Suprapubic skin (tissue), 4 donors: ENCODE data around the gene C10orf62. TPM values are rescaled to one million over a fixed set of nuclear protein-coding genes. Genes with fewer than 3 reads are reported as not detected.
A peak's percentile ranks its signal among the peaks of the same experiment; 100 is the strongest.
"Not testable (repeated sequence)": the region's sequence is repeated elsewhere in the genome, so short reads cannot be mapped to it uniquely, and the experiment has no call there.

Experiments used
- DNase-seq, 2 donors: peaks; one replicate each; pipeline ENCODE4 v3.0.0-alpha.2; 2019; ENCODE audit warnings: low spot score in 2 of 2
- H3K27ac ChIP-seq: fragments of 200-600 bp; sonication (generic); one replicate; pipeline ENCODE4 v1.5.1; 2019
- H3K27me3 ChIP-seq: fragments of 200-600 bp; sonication (generic); one replicate; pipeline ENCODE4 v1.5.1; 2019
- H3K36me3 ChIP-seq: fragments of 200-600 bp; sonication (generic); one replicate; pipeline ENCODE4 v1.5.1; 2019
- H3K4me1 ChIP-seq: fragments of 200-600 bp; sonication (generic); one replicate; pipeline ENCODE4 v1.5.1; 2019
- H3K4me3 ChIP-seq: fragments of 200-600 bp; sonication (generic); one replicate; pipeline ENCODE4 v1.5.1; 2019; ENCODE audit warnings: mild to moderate bottlenecking
- H3K9me3 ChIP-seq: fragments of 200-600 bp; sonication (generic); one replicate; pipeline ENCODE4 v1.5.1; 2019
- EP300 ChIP-seq: sonication (generic); formaldehyde crosslinking; IDR thresholded peaks from one replicate; pipeline ENCODE4 v1.6.1; 2017; ENCODE audit warnings: antibody characterized with exemption
- POLR2A ChIP-seq, 2 donors: fragments of 450-650 bp; IDR thresholded peaks; one replicate each; pipeline ENCODE4 v1.6.1; 2017; ENCODE audit warnings: antibody characterized with exemption in 2 of 2, mild to moderate bottlenecking in 2 of 2, moderate library complexity in 2 of 2
- POLR2AphosphoS5 ChIP-seq, 3 donors: sonication (generic); formaldehyde crosslinking; IDR thresholded peaks; one replicate each; pipeline ENCODE4 v1.6.1; 2017; ENCODE audit warnings: antibody characterized with exemption in 3 of 3
- WGBS: methylation state at CpG from one replicate; pipeline ENCODE4 v1.1.5; 2018; 5-methylcytosine and 5-hydroxymethylcytosine counted together
- total RNA-seq, 4 donors: library from RNA; depleted of rRNA; stranded (reverse); fragments of >200 nt; gene quantifications; one replicate each; pipeline ENCODE4 v1.1.0, GENCODE V29; 2016
- TF ChIP-seq, protein P1 (sequence below), 2 donors: fragments of 200-600 bp in 1 of 2; fragments of 450-650 bp in 1 of 2; sonication (generic) in 1 of 2; IDR thresholded peaks; one replicate each; pipeline ENCODE4 v1.5.1; 2016 to 2019; ENCODE audit warnings: antibody characterized with exemption in 2 of 2, mild to moderate bottlenecking in 1 of 2, moderate library complexity in 1 of 2

The C10orf62 gene
- total RNA-seq, 4 donors from 2014 or later: not detected

DNA sequence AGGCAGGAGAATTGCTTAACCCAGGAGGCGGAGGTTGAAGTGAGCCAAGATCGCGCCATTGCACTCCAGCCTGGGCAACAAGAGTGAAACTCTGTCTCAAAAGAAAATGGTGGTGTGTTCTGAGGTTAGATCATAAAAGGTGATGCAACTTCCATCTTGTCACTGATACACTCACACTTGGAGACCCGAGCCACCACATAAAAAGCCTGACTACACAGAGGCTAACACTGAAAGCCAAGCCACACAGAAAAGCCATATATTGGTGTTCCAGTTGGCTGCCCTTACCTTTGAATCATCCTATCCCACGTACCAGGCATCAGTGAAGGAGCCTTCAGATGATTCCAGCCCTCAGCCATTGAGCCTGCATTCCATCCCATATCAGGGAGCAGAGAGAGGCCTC, 39.8 kb downstream of the C10orf62 start:
- Histone ChIP-seq H3K27me3 (no peaks in the 10 kb centered on the region), H3K4me3 (no peak overlapping the region), H3K4me1 (peaks cover 6% of the 10 kb centered on the region), H3K27ac (no peak overlapping the region), H3K36me3 (no peaks in the 10 kb centered on the region), H3K9me3 (no peaks in the 10 kb centered on the region)
- no peak for DNase-seq
- 95% methylated on average over 5 of the region's 5 CpGs for WGBS
- TF ChIP-seq POLR2AphosphoS5 (IDR thresholded peaks at IDR 0.05) (no peak), EP300 (no peak), POLR2A (IDR thresholded peaks at IDR 0.05) (no peak)
- TF ChIP-seq, protein P1, sequence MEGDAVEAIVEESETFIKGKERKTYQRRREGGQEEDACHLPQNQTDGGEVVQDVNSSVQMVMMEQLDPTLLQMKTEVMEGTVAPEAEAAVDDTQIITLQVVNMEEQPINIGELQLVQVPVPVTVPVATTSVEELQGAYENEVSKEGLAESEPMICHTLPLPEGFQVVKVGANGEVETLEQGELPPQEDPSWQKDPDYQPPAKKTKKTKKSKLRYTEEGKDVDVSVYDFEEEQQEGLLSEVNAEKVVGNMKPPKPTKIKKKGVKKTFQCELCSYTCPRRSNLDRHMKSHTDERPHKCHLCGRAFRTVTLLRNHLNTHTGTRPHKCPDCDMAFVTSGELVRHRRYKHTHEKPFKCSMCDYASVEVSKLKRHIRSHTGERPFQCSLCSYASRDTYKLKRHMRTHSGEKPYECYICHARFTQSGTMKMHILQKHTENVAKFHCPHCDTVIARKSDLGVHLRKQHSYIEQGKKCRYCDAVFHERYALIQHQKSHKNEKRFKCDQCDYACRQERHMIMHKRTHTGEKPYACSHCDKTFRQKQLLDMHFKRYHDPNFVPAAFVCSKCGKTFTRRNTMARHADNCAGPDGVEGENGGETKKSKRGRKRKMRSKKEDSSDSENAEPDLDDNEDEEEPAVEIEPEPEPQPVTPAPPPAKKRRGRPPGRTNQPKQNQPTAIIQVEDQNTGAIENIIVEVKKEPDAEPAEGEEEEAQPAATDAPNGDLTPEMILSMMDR (IDR thresholded peaks at IDR 0.05): no peak

DNA sequence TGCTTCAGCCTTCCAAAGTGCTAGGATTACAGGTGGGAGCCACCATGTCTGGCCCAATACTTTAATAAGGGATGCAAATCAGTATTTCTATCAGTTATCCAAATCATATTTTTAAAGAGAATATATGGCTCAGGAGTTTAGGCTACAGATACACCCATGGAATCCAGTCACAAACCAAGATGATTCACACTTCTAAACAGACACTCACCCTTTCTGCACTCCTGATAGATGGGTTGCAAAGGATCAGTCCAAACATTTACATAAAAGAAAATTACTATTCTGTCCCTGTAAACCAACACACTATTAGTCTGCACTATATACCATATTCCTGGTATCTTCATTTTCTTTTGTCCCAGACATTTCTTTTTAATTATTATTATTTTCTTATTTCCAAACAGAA, 41.6 kb downstream of the C10orf62 start:
- Histone ChIP-seq H3K9me3 (no peaks in the 10 kb centered on the region), H3K27ac (no peak overlapping the region), H3K27me3 (no peaks in the 10 kb centered on the region), H3K4me3 (no peak overlapping the region), H3K36me3 (no peaks in the 10 kb centered on the region), H3K4me1 (peaks cover 6% of the 10 kb centered on the region)
- DNase-seq: no peak
- TF ChIP-seq POLR2AphosphoS5 (IDR thresholded peaks at IDR 0.05) (no peak), EP300 (no peak), POLR2A (IDR thresholded peaks at IDR 0.05) (no peak)
- TF ChIP-seq, protein P1 (IDR thresholded peaks at IDR 0.05): no peak

DNA sequence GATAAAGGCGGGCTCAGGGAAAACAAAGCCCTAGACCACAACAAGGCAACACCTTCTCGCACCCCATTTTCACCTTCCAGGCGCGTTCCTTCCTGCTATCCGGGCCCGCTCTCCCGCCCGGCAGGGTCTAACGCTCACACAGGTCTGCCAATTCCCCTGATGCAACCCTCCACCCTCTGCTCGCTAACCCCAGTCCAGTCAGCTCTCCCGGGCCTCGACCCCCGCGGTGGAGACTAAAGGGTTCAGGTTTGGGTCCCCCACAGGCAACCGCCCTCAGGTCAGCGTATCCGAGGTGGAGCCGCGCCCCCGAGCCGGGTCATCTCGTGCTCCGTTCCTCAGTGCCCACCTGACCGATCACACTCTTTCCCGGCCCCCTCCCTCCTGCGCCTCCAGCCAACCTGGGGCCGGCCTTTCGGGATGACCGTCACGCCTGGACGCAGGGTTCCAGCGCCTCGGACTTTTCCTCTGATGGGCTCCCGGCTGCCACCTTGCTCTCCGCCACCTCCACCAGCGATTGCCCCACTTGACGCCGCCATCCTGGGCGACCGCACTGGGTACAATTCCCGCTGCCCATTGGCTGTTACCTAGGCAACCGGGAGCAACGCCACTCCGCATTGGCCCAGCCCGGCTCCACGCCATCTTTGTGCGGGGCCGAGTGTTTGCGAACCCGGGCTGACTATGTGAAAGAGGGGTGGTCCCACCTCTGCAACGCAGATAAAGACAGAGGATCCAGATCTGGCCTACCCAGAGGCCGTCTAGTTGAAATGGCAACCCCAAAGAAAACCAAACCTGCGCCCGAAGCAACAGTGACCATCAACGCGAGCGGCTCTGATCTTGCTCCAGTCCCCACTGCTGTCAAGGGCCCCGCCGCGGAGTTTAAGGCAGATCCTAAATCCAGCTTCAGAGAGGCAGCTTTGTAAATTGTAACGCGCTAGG, 43.7 kb downstream of the C10orf62 start, which contains the start of gene MORN4:
Gene MORN4, minus strand, starts transcription at position 552 of the 936 bp plus-strand sequence. CDS start 13,847 bp downstream, outside the sequence.
- 4% methylated on average over 47 of the region's 62 CpGs for WGBS
- no peak for TF ChIP-seq EP300
- no peak for TF ChIP-seq POLR2A (IDR thresholded peaks at IDR 0.05)
- TF ChIP-seq, protein P1 (IDR thresholded peaks at IDR 0.05): no peak
- peak in 1 of 3 donors; percentile 19 for TF ChIP-seq POLR2AphosphoS5 (IDR thresholded peaks at IDR 0.05)
- H3K4me3 ChIP-seq: peak within 1 kb of the TSS; percentile 85
- peak; percentile 97 to 98 for DNase-seq
- no peaks in the 10 kb centered on the region for H3K27me3 ChIP-seq
- H3K9me3 ChIP-seq: no peaks in the 10 kb centered on the region
- peaks cover 6% of the 10 kb centered on the region for H3K4me1 ChIP-seq
- no peak within 1 kb of the TSS for H3K27ac ChIP-seq
- H3K36me3 ChIP-seq: no peaks in the 10 kb centered on the region

DNA sequence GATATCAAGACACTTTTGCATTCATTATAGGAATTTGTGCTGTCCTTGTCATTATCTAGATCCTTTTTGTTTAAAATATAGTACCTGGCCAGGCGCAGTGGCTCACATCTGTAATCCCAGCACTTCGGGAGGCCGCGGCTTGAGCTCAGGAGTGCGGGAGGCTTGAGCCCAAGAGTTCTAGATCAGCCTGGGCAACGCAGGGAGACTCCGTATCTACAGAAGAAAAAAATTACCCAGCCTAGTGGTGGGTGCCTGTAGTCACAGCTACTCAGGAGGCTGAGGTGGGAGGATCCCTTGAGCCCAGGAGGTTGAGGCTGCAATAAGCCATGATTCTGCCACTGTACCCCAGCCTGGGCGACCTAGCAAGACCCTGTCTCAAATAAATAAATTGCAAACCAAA, 44.4 kb downstream of the C10orf62 start:
- H3K4me1 ChIP-seq: peaks cover 6% of the 10 kb centered on the region
- peak overlapping the region; percentile 85 for H3K4me3 ChIP-seq
- TF ChIP-seq EP300 (no peak), POLR2A (IDR thresholded peaks at IDR 0.05) (no peak), POLR2AphosphoS5 (IDR thresholded peaks at IDR 0.05) (no peak)
- TF ChIP-seq, protein P1 (IDR thresholded peaks at IDR 0.05): no peak
- no peak overlapping the region for H3K27ac ChIP-seq
- 80% methylated on average over 8 of the region's 8 CpGs for WGBS
- no peaks in the 10 kb centered on the region for H3K27me3 ChIP-seq
- DNase-seq: no peak
- no peaks in the 10 kb centered on the region for H3K36me3 ChIP-seq
- no peaks in the 10 kb centered on the region for H3K9me3 ChIP-seq

DNA sequence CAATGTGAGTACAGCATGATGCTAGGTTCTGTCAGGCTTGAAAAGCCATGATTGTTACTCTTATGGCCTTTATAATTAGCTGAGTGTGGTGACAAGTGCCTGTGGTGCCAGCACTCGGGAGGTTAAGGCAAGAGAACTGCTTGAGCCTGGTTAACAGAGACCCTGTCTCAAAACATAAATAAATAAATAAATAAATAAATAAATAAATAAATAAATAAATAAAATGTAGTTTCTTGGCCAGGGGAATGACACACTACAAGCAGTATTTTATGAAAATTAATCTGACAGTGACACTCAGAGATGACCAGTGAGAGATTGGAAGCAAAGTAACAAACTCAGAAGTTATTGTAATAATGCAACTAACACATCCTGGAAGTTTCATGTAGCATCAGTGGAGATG, 46.1 kb downstream of the C10orf62 start:
- no peaks in the 10 kb centered on the region for H3K36me3 ChIP-seq
- WGBS: 93% methylated on average over 1 of the region's 1 CpG
- no peak overlapping the region for H3K27ac ChIP-seq
- no peaks in the 10 kb centered on the region for H3K9me3 ChIP-seq
- H3K27me3 ChIP-seq: no peaks in the 10 kb centered on the region
- H3K4me1 ChIP-seq: peaks cover 9% of the 10 kb centered on the region
- no peak for DNase-seq
- H3K4me3 ChIP-seq: no peak overlapping the region
- no peak for TF ChIP-seq POLR2AphosphoS5 (IDR thresholded peaks at IDR 0.05)
- TF ChIP-seq, protein P1 (IDR thresholded peaks at IDR 0.05): no peak

DNA sequence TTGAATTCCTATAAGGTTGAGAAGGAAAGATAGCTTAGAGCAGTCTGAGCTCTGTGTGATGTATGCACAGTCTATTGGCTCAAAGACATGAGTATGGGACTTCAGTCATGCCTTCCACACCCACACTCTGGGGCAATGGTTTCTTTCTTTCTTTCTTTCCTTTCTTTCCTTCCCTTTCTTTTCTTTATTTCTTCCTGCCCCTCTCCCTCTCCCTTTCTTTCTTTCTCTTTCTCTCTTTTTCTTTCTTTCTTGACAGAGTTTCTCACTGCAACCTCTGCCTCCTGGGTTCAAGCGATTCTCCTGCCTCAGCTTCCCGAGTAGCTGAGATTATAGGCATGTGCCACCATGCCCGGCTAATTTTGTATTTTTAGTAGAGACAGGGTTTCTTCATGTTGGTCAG, 49.6 kb downstream of the C10orf62 start:
- H3K9me3 ChIP-seq, DNase-seq, H3K27me3 ChIP-seq, H3K4me3 ChIP-seq, H3K27ac ChIP-seq, H3K36me3 ChIP-seq: not testable (repeated sequence)
- H3K4me1 ChIP-seq: peaks cover 23% of the 10 kb centered on the region
- 73% methylated on average over 3 of the region's 3 CpGs for WGBS
